Astrocyte of the cerebellum (primary cell): ENCODE results near the gene NBL1.

ENCODE experiments used
- DNase-seq: peaks from one replicate; pipeline ENCODE4 v3.0.0-alpha.2; 2011; ENCODE audit warnings: low read depth
- H3K4me3 ChIP-seq: 2 replicates; pipeline ENCODE4 v1.5.1; 2011; ENCODE audit warnings: mild to moderate bottlenecking, low read depth, low read length, moderate library complexity
- in situ Hi-C: cut with HindIII; loops from 2 replicates; pipeline ENCODE4 v1.10.0; 2017; ENCODE audit warnings: low sequenced_read_pairs
- TF ChIP-seq, protein P1 (sequence below): IDR thresholded peaks from 2 replicates; pipeline ENCODE4 v1.5.1; 2012; ENCODE audit warnings: low read length, low read depth, moderate library complexity, mild to moderate bottlenecking; ENCODE audit errors: missing control alignments

NBL1 gene

DNA sequence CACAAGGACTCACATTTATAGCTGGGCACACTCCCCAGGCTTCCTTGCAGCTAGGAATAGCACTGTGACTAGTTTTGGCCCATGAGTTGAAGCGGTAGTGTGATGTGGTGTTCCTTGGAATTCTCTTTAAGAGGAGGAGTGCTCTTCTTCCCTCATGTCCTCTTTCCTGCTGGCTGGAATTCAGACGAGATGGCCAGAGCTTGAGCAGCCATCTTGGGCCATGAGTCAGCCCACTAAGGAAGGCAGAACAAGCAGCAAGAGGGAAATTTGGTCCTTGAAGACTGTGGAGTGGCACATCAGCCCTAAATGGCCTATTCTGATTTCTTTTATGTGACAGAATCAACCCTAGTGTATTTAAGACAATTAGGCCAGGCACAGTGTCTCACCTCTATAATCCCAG lies 40.6 kb downstream of the NBL1 start:
- in situ Hi-C loops, result no loop called here
- DNase-seq, result no peak
- H3K4me3 ChIP-seq, result no peak overlapping the region
- TF ChIP-seq, protein P1, sequence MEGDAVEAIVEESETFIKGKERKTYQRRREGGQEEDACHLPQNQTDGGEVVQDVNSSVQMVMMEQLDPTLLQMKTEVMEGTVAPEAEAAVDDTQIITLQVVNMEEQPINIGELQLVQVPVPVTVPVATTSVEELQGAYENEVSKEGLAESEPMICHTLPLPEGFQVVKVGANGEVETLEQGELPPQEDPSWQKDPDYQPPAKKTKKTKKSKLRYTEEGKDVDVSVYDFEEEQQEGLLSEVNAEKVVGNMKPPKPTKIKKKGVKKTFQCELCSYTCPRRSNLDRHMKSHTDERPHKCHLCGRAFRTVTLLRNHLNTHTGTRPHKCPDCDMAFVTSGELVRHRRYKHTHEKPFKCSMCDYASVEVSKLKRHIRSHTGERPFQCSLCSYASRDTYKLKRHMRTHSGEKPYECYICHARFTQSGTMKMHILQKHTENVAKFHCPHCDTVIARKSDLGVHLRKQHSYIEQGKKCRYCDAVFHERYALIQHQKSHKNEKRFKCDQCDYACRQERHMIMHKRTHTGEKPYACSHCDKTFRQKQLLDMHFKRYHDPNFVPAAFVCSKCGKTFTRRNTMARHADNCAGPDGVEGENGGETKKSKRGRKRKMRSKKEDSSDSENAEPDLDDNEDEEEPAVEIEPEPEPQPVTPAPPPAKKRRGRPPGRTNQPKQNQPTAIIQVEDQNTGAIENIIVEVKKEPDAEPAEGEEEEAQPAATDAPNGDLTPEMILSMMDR, result no peak

DNA sequence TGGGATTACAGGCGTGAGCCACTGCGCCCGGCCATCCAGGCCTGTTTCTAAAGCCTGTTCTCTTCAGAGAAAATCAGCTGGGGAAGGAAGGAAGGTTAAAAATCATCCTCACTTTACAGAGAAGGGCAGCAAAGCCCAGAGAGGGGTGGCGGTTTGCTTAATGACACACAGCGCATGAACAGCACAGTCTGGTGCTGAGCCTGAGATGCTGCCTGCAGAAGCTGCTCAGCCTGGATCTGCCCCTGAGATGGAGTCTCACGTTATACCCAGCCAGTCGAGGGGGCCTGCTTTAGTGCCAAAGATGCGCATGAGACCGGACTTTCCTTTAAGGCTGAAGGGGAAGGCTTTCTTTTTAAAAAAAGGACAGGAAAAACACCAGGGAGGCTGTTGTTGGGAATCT lies 41.9 kb downstream of the NBL1 start:
- TF ChIP-seq, protein P1, result no peak
- in situ Hi-C loops, result no loop called here
- no peak overlapping the region for H3K4me3 ChIP-seq
- DNase-seq, result no peak

DNA sequence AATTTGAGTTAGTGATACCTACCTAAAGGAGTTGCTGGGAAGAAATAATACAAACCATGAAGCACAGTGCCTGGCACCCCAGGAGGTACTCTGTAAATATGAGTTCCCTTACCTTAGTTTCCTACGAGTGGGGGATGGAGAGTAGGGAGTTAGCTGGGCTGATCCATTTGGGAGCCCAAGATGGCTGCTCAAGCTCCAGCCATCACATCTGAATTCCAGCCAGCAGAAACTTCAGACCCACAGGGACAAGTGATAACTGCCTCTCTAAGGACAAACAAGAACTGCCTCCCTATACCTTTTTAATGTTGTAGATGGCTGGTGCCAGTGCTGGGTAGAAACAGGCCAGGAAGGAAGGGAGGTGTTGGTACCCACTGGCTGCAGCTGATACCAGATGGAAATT lies 43.3 kb downstream of the NBL1 start:
- in situ Hi-C loops, result no loop called here
- H3K4me3 ChIP-seq, result no peak overlapping the region
- DNase-seq, result no peak
- TF ChIP-seq, protein P1, result no peak

DNA sequence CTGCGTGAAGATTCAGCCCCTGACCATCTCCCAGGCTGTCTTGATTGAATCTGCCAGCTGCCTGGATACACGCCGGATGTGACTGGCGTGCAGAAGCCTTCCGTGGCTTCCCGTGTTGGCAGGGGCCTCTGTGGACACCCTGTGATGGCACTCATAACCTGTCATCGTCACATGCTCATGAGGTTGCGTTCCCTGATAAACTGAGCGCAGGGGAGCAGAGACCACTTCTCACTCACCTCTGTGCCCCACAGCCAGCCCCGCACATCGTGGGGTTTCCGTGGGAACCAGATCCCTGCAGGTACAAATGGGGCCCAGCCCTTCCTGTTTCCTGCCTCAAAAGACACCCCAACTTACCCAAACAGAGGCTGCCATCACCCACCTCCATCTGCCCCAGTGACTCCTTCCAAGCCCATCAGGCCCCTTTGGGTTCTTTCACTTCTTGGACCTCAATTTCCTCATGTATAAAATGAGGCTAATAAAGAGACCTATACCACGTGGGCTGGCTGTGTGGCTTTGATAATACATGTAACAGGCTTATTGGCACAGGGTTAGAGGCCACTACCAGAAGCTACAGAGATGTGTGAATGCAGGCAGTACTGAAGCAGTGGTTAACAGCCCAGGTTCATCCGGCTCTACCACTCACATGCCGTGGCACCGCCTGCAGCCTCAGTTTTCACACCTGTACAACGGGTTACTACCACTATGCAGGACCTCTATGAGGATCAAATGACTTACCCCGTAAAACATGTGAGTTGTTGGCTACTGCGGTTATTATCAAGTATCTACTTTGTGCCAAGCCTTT lies 44.1 kb downstream of the NBL1 start:
- no peak for DNase-seq
- TF ChIP-seq, protein P1, result no peak
- in situ Hi-C loops, result no loop called here
- no peak overlapping the region for H3K4me3 ChIP-seq

DNA sequence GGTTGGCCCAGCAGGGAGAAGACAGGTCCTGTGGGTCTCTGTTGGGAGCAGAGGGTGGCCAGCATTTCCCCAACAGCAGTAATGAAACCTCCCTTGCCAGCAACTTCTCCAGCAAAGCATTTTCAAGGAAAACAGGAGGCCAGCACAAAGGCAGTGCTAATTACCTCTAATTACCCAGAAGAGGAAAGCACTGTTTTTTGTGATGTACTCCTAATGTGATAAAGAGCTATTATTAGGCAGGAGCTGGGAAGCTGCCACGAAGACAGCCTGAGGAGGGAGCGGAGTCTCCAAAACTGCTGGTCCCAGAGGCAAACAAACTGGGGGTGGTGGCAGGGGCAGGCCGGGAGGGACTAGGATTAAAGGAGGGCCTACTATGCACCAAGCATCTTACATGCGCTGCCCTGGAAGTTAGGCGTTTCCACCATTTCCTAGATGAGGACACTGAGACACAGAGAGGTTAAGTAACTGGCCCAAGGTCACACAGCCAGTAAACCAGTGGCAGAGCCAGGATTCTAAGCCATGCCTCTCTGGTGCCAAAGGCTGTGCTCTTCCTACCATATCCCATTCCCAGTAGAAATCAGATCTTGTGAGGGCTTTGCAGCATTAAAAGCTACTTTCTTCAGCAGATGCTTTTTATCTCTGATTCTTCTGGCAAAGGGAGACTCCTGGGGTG lies 45.1 kb downstream of the NBL1 start:
- no peak overlapping the region for H3K4me3 ChIP-seq
- TF ChIP-seq, protein P1, result no peak
- DNase-seq, result no peak
- in situ Hi-C loops, result no loop called here

DNA sequence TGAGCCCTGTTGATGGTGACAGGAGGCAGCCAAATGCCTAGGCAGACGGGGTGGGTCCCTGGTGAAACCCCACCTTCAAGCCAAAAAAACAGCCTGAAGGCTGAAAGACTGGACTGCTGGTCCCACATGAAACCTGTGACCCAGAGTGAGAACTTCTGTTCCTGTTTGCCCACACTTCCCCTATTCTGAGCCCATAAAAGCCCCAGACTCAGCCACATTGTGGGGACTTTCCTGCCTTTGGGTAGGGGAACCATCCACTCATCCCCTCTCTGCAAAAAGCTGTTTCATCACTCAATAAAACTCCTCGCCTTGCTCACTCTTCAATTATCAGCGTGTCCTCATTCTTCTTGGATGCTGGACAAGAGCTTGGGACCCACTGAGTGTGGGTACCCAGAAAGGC lies 45.7 kb downstream of the NBL1 start:
- TF ChIP-seq, protein P1, result no peak
- in situ Hi-C loops, result no loop called here
- no peak overlapping the region for H3K4me3 ChIP-seq
- DNase-seq, result no peak
